Heart left ventricle (tissue), 16 donors: ENCODE data around the gene PDCD4. TPM values are rescaled to one million over a fixed set of nuclear protein-coding genes. Genes with fewer than 3 reads are reported as not detected.
A peak's percentile ranks its signal among the peaks of the same experiment; 100 is the strongest.

ENCODE experiments used
- ATAC-seq, 4 donors: fragments of 200-7000 bp; cut with Tn5 transposase; one replicate each; pipeline ENCODE4 v1.9.1; 2020 to 2022; ENCODE audit warnings: moderate library complexity in 4 of 4, mild to moderate bottlenecking in 3 of 4, moderate number of reproducible peaks in 1 of 4
- DNase-seq, 5 donors: peaks; one replicate each; pipeline ENCODE4 v3.0.0-alpha.2; 2020
- H3K27ac ChIP-seq, 12 donors: fragments of 200-600 bp; sonication (generic) in 4 of 12; one replicate each; pipeline versions ENCODE4 v1.5.0 to v1.8.0; 2016 to 2022; ENCODE audit warnings: mild to moderate bottlenecking in 2 of 12
- H3K27me3 ChIP-seq, 9 donors: fragments of 200-600 bp; sonication (generic) in 2 of 9; one replicate each; pipeline versions ENCODE4 v1.5.1 to v1.8.0; 2016 to 2022; ENCODE audit warnings: mild to moderate bottlenecking in 3 of 9
- H3K36me3 ChIP-seq, 9 donors: fragments of 200-600 bp; sonication (generic) in 2 of 9; one replicate each; pipeline versions ENCODE4 v1.5.0 to v1.8.0; 2018 to 2022; ENCODE audit warnings: mild to moderate bottlenecking in 2 of 9
- H3K4me1 ChIP-seq, 12 donors: fragments of 200-600 bp; sonication (generic) in 4 of 12; one replicate each; pipeline versions ENCODE4 v1.5.0 to v1.8.0; 2016 to 2022; ENCODE audit warnings: mild to moderate bottlenecking in 3 of 12
- H3K4me3 ChIP-seq, 12 donors: fragments of 200-600 bp; sonication (generic) in 4 of 12; one replicate each; pipeline versions ENCODE4 v1.5.0 to v1.8.0; 2017 to 2022; ENCODE audit warnings: mild to moderate bottlenecking in 9 of 12, moderate library complexity in 4 of 12
- H3K9me3 ChIP-seq, 12 donors: fragments of 200-600 bp; sonication (generic) in 4 of 12; one replicate each; pipeline versions ENCODE4 v1.5.0 to v1.8.0; 2016 to 2022; ENCODE audit warnings: mild to moderate bottlenecking in 1 of 12
- CTCF ChIP-seq, 12 donors: fragments of 200-600 bp; sonication (generic) in 4 of 12; IDR thresholded peaks; one replicate each; pipeline versions ENCODE4 v1.5.0 to v1.8.0; 2018 to 2022; ENCODE audit warnings: antibody characterized with exemption in 12 of 12, mild to moderate bottlenecking in 5 of 12
- POLR2A ChIP-seq, 2 donors: fragments of 450-650 bp; IDR thresholded peaks; one replicate each; pipeline ENCODE4 v1.6.1; 2017; ENCODE audit warnings: antibody characterized with exemption in 2 of 2, mild to moderate bottlenecking in 2 of 2, moderate library complexity in 2 of 2
- WGBS, 4 donors: extraction: QIAGEN DNeasy Blood & Tissue Kit in 2 of 4; methylation state at CpG; one replicate each; pipeline versions ENCODE4 v1.1.5 to v1.1.7; 2013 to 2018; 5-methylcytosine and 5-hydroxymethylcytosine counted together
- intact Hi-C, 10 donors: fragments of 100-400 bp; cut with DNase I; formaldehyde crosslinking; loops; one replicate each; pipeline versions ENCODE4 v1.11.1 to v1.14.2; 2022
- polyA plus RNA-seq, 2 donors: library from polyadenylated mRNA; stranded (reverse); fragments of 200-250 nt; gene quantifications; one replicate each; pipeline ENCODE4 v1.2.3, GENCODE V29; 2013
- total RNA-seq, 9 donors: library from RNA; depleted of rRNA in 2 of 9; stranded (reverse); fragments of >200 nt in 2 of 9; fragmentation: NEBNext Ultra II Directional in 3 of 9; extraction: Animal tissue kit (Norgen Biotek cat#: 25700) in 3 of 9; gene quantifications; one replicate each; pipeline versions ENCODE4 v1.1.0 to v1.2.4, GENCODE V29; 2016 to 2023
- donor health status: ischemic (EF 13 %, LVEDD 7.1; RV severe dilation, severe dysfunction).
- donor health status: healthy with polysubstance abuse.
- donor health status: DM: no; HTN: yes; CAD: no.
- donor health status: DM: no; HTN: no; CAD: no.
- donor health status: ischemic (EF 25% LVEDD 6.9; RV normal size, moderate dysfunction).
- donor health status: ischemic (EF 25% LVEDD 5.7; RV mildly dilated, moderate dysfunction).
- donor health status: healthy.
- donor health status: DM: yes; HTN: yes; CAD: no.
- donor health status: ischemic (EF 35%, LVEDD 5.7; RV mildly dilated, moderate dysfunction).
- donor health status: nonischemic (EF 11% LVEDD 7.7; RV severe dilation, severe dysfunction).
- donor health status: DM: yes; HTN: yes; CAD: no.
- donor health status: PGD.
- donor health status: ischemic (EF 29% LVEDD 5.4; RV normal size, mild dysfunction).
- donor health status: nonischemic (EF 23%, LVEDD 6.1; RV moderate dilation, normal function).

The PDCD4 gene
- total and polyA plus RNA-seq, 11 donors: 18.2 to 73.2 (median 42.6) TPM

GRCh38 chr10:110828525-110828924 lies 43.2 kb upstream of the PDCD4 start:
- Histone ChIP-seq H3K9me3 (no peaks in the 10 kb centered on the region), H3K27ac (peak overlapping the region in 5 of 12 donors; percentile 7 to 85 (median 50)), H3K4me1 (peaks cover 0 to 61% (median 7%) of the 10 kb centered on the region in 12 donors), H3K4me3 (no peak overlapping the region), H3K36me3 (peaks cover 0 to 84% (median 11%) of the 10 kb centered on the region in 9 donors), H3K27me3 (no peaks in the 10 kb centered on the region)
- ATAC-seq (no peak), DNase-seq (no peak)
- TF ChIP-seq CTCF (IDR thresholded peaks at IDR 0.05) (no peak), POLR2A (IDR thresholded peaks at IDR 0.05) (no peak)
- 48 to 77% (median 63%) methylated on average over 2 of the region's 2 CpGs for WGBS, 4 donors
- intact Hi-C loops: loop anchor here in 1 of 10 donors (5.0 kb wide), 1 partner anchor 39 kb away; no protein-coding TSS in a partner anchor

- TF ChIP-seq POLR2A (IDR thresholded peaks at IDR 0.05) (no peak), CTCF (IDR thresholded peaks at IDR 0.05) (no peak)
- H3K4me3 ChIP-seq: no peak overlapping the region
- DNase-seq (no peak), ATAC-seq (no peak)
- peaks cover 0 to 62% (median 19%) of the 10 kb centered on the region in 12 donors for H3K4me1 ChIP-seq
- H3K36me3 ChIP-seq: peaks cover 0 to 82% (median 7%) of the 10 kb centered on the region in 9 donors
- no peaks in the 10 kb centered on the region for H3K9me3 ChIP-seq
- no peaks in the 10 kb centered on the region for H3K27me3 ChIP-seq
- peak overlapping the region in 3 of 12 donors; percentile 32 to 85 (median 50) for H3K27ac ChIP-seq
- intact Hi-C loops: loop anchor here in 2 of 10 donors (5.0 kb wide), 2 partner anchors 37 to 42 kb away; partner anchors contain the start of gene PDCD4 (in 1 of the 2)
- 78 to 83% (median 81%) methylated on average over 11 of the region's 11 CpGs for WGBS, 4 donors
These were observed 41.9 kb upstream of the PDCD4 start for GRCh38 chr10:110829721-110830410.

GRCh38 chr10:110833234-110833940 lies 38.3 kb upstream of the PDCD4 start:
- no peak for DNase-seq
- intact Hi-C loops: loop anchor here in 1 of 10 donors (5.0 kb wide), 1 partner anchor 39 kb away; the partner anchor contains the start of gene PDCD4
- 69 to 80% (median 74%) methylated on average over 13 of the region's 13 CpGs for WGBS, 4 donors
- Histone ChIP-seq H3K36me3 (peaks cover 0 to 73% (median 7%) of the 10 kb centered on the region in 9 donors), H3K9me3 (no peaks in the 10 kb centered on the region), H3K4me1 (peaks cover 0 to 79% (median 40%) of the 10 kb centered on the region in 12 donors), H3K4me3 (no peak overlapping the region), H3K27ac (peak overlapping the region in 10 of 12 donors; percentile 35 to 83 (median 71)), H3K27me3 (no peaks in the 10 kb centered on the region)
- no peak for TF ChIP-seq CTCF (IDR thresholded peaks at IDR 0.05)
- peak in 2 of 4 donors; percentile 4 to 11 for ATAC-seq
